ENCODE data around the gene RAD18.

The RAD18 gene

DNA sequence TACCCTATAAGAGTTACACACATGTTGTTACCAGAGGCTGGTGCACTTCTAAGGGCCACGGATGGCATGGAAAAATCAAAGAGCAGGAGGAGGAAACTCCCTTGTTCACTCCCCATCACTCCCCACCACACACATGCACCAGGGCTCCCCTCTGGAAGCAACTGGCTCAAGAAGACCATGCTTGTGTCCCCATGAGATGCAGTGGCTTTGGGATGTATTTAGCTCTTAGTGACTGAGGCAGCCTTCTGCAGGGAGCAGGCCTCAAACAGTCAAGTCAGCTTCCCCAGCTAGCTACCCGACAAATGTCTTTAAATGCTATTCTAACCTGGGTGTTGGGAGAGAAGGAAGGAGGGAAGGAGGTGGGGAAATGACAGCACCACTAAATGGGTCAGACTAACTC lies 32.9 kb upstream of the RAD18 start:
- no peaks in the 10 kb centered on the region for H3K9me2 ChIP-seq (replicated peaks; ENCODE audit: control insufficient read depth, low read length)
- peaks cover 17% of the 10 kb centered on the region for H3K27me3 ChIP-seq (ENCODE audit: control insufficient read depth, low read length)
- H3F3A ChIP-seq (ENCODE audit: control insufficient read depth, insufficient read depth) = no peaks in the 10 kb centered on the region
- H3K4me3 ChIP-seq (ENCODE audit: low read length) = no peak overlapping the region
- TF ChIP-seq, protein P1, sequence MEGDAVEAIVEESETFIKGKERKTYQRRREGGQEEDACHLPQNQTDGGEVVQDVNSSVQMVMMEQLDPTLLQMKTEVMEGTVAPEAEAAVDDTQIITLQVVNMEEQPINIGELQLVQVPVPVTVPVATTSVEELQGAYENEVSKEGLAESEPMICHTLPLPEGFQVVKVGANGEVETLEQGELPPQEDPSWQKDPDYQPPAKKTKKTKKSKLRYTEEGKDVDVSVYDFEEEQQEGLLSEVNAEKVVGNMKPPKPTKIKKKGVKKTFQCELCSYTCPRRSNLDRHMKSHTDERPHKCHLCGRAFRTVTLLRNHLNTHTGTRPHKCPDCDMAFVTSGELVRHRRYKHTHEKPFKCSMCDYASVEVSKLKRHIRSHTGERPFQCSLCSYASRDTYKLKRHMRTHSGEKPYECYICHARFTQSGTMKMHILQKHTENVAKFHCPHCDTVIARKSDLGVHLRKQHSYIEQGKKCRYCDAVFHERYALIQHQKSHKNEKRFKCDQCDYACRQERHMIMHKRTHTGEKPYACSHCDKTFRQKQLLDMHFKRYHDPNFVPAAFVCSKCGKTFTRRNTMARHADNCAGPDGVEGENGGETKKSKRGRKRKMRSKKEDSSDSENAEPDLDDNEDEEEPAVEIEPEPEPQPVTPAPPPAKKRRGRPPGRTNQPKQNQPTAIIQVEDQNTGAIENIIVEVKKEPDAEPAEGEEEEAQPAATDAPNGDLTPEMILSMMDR (IDR thresholded peaks at IDR 0.05; ENCODE audit: low read depth, low read length, poor library complexity, severe bottlenecking) = no peak
- no peak for TF ChIP-seq EZH2phosphoT487 (IDR thresholded peaks at IDR 0.05; ENCODE audit: borderline replicate concordance, low read length)
- H3K4me2 ChIP-seq (ENCODE audit: low read length) = no peak overlapping the region
- H3K4me1 ChIP-seq (ENCODE audit: control insufficient read depth, low read length) = no peaks in the 10 kb centered on the region
- no peaks in the 10 kb centered on the region for H4K20me1 ChIP-seq (ENCODE audit: control insufficient read depth, insufficient read depth, low read depth, low read length)
- H3K36me3 ChIP-seq (ENCODE audit: control insufficient read depth, low read length) = no peaks in the 10 kb centered on the region
- H3K9me3 ChIP-seq (ENCODE audit: control insufficient read depth, insufficient read depth, low read length) = no peaks in the 10 kb centered on the region; the same call in 1 of the 2 replicates
- H3K79me2 ChIP-seq (ENCODE audit: control insufficient read depth, low read length) = no peaks in the 10 kb centered on the region
- H3K27ac ChIP-seq (ENCODE audit: low read depth, low read length) = no peak overlapping the region

DNA sequence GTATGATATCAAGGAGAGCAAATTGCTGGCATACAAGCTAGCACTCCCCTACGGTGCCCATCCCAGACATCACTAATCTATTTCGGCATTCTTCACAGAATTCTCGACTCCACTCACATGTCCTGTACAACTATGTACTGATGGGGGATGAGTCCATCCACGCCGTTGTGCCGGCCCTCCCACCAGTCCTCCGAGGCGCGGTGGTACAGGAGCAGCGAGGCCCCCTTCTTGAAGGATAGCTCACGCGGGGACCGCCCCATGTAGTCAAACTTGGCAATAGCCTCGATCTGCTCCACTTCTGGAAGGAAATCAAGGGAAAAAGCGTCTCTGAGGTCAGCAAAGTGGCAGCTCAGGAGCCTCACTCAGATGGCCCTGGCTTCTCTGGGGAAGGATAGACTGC lies 31.0 kb upstream of the RAD18 start:
- no peaks in the 10 kb centered on the region for H3K9me2 ChIP-seq (replicated peaks; ENCODE audit: control insufficient read depth, low read length)
- H3K9me3 ChIP-seq (ENCODE audit: control insufficient read depth, insufficient read depth, low read length) = no peaks in the 10 kb centered on the region
- no peaks in the 10 kb centered on the region for H3K4me1 ChIP-seq (ENCODE audit: control insufficient read depth, low read length)
- H3K36me3 ChIP-seq (ENCODE audit: control insufficient read depth, low read length) = no peaks in the 10 kb centered on the region
- no peaks in the 10 kb centered on the region for H3F3A ChIP-seq (ENCODE audit: control insufficient read depth, insufficient read depth)
- no peak overlapping the region for H3K4me3 ChIP-seq (ENCODE audit: low read length)
- no peak overlapping the region for H3K27ac ChIP-seq (ENCODE audit: low read depth, low read length)
- H3K27me3 ChIP-seq (ENCODE audit: control insufficient read depth, low read length) = 0 out of 2 replicates have a peak, but pooled peaks cover 5% of the 10 kb centered on the region
- TF ChIP-seq, protein P1 (IDR thresholded peaks at IDR 0.05; ENCODE audit: low read depth, low read length, poor library complexity, severe bottlenecking) = no peak
- TF ChIP-seq EZH2phosphoT487 (IDR thresholded peaks at IDR 0.05; ENCODE audit: borderline replicate concordance, low read length) = no peak
- H3K79me2 ChIP-seq (ENCODE audit: control insufficient read depth, low read length) = no peaks in the 10 kb centered on the region
- H4K20me1 ChIP-seq (ENCODE audit: control insufficient read depth, insufficient read depth, low read depth, low read length) = no peaks in the 10 kb centered on the region
- H3K4me2 ChIP-seq (ENCODE audit: low read length) = no peak overlapping the region

DNA sequence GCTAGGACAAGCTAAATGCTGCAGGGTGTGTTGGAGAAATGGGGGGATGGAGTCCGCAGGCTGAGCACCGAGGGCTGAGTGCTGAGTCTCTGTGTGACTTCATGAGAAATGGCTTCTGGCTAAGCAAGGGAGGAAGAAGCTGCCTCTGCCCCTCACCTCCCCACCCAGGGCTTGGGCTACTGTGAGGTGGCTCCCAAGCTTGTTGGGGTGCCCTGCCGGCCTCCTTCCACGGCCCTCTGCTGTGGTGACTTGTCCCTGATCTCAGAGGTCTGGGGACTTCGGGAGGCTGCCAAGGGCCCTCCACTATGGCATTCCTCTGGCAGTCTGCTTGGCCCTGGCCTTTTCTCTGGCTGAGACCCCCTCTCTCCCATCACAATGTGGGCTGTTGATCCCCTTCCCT lies 30.1 kb upstream of the RAD18 start:
- Histone ChIP-seq H3K9me3 (ENCODE audit: control insufficient read depth, insufficient read depth, low read length) (no peaks in the 10 kb centered on the region), H3K4me3 (ENCODE audit: low read length) (no peak overlapping the region), H3F3A (ENCODE audit: control insufficient read depth, insufficient read depth) (no peaks in the 10 kb centered on the region), H3K9me2 (replicated peaks; ENCODE audit: control insufficient read depth, low read length) (no peaks in the 10 kb centered on the region), H3K4me2 (ENCODE audit: low read length) (no peak overlapping the region), H3K4me1 (ENCODE audit: control insufficient read depth, low read length) (no peaks in the 10 kb centered on the region), H4K20me1 (ENCODE audit: control insufficient read depth, insufficient read depth, low read depth, low read length) (no peaks in the 10 kb centered on the region), H3K27ac (ENCODE audit: low read depth, low read length) (no peak overlapping the region), H3K36me3 (ENCODE audit: control insufficient read depth, low read length) (no peaks in the 10 kb centered on the region), H3K79me2 (ENCODE audit: control insufficient read depth, low read length) (no peaks in the 10 kb centered on the region), H3K27me3 (ENCODE audit: control insufficient read depth, low read length) (0 out of 2 replicates have a peak, but pooled peaks cover 2% of the 10 kb centered on the region)
- TF ChIP-seq, protein P1 (IDR thresholded peaks at IDR 0.05; ENCODE audit: low read depth, low read length, poor library complexity, severe bottlenecking) = no peak
- no peak for TF ChIP-seq EZH2phosphoT487 (IDR thresholded peaks at IDR 0.05; ENCODE audit: borderline replicate concordance, low read length)
